GM18502 (cell line): ENCODE measurements around the gene C1QL1.

ENCODE experiments used
- ATAC-seq: cut with Tn5 transposase; IDR thresholded peaks from one replicate; pipeline ENCODE4 v1.9.1; 2021; ENCODE audit warnings: mild to moderate bottlenecking; ENCODE audit not compliant: unreplicated experiment, poor library complexity

Gene C1QL1

GRCh38 chr17:44917456-44917855 lies 50.6 kb downstream of the C1QL1 start:
- no peak for ATAC-seq

- ATAC-seq = no peak
These were observed 51.3 kb downstream of the C1QL1 start for GRCh38 chr17:44916781-44917241.

- ATAC-seq = no peak
These were observed 52.0 kb downstream of the C1QL1 start for GRCh38 chr17:44915862-44916780.

DNA sequence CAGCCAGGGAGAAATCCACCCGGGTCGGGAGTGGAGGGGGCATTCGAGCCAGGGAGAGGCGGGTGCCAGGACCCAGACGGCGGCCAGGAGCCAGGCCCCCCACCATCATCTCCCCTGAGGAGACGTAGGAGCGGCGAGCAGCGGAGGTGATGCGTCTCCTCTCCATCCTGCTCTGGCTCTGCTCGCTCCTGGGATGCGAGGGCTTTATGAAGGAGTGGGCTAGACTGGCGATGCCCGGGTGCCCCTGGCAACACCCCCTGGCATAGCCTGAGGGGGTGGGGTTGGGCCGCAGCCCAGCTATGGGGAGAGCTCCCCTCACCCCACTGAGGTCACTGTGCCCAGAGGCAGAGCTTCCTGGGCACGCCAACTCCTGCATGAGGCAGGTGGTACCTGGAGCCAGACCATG lies 52.8 kb downstream of the C1QL1 start, which contains the start of gene GFAP:
Gene GFAP (minus strand): TSS at position 180 of the 406 bp plus-strand sequence. CDS start 14 bp downstream, at position 166.
- ATAC-seq = no peak

DNA sequence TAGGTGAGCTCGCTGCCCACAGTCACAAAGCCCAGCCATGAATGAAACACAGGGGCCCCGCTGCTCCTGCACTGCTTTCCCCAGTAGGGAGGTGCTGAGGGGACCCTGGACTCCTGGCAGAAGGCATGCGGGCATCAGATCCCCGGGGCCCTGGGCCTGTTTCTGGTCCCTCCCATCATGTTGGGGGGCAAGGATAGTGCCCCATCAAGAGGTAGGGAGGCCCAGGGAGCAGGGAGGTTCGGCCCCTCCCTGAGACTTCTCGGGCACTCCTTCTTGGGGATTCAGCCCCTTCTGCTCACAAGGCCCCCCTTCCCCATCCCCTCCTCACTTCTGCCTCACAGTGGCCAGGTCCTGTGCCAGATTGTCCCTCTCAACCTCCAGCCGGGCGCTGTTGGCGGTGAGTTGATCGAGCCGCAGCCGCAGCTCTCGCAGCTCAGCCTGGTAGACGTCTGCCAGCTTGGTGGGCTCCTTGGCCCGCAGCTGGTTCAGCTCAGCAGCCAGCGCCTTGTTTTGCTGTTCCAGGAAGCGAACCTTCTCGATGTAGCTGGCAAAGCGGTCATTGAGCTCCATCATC lies 53.3 kb downstream of the C1QL1 start:
- no peak for ATAC-seq

GRCh38 chr17:44914148-44914547 lies 54.0 kb downstream of the C1QL1 start:
- ATAC-seq = no peak

DNA sequence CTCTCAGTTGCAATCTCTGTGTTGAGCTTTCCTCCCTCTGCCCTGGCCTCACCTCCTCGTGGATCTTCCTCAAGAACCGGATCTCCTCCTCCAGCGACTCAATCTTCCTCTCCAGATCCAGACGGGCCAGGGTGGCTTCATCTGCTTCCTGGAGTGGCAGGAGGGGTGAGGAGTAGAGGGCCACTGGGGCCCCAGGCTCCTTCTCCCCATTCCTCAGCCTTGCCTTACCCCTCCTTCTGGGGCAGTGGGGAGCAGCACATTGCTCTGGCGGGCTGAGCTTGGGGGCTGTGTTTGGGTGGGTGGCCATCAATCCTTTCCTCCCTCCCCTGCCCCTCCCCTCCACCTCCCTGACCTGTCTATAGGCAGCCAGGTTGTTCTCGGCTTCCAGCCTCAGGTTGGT lies 54.4 kb downstream of the C1QL1 start:
- ATAC-seq = no peak

DNA sequence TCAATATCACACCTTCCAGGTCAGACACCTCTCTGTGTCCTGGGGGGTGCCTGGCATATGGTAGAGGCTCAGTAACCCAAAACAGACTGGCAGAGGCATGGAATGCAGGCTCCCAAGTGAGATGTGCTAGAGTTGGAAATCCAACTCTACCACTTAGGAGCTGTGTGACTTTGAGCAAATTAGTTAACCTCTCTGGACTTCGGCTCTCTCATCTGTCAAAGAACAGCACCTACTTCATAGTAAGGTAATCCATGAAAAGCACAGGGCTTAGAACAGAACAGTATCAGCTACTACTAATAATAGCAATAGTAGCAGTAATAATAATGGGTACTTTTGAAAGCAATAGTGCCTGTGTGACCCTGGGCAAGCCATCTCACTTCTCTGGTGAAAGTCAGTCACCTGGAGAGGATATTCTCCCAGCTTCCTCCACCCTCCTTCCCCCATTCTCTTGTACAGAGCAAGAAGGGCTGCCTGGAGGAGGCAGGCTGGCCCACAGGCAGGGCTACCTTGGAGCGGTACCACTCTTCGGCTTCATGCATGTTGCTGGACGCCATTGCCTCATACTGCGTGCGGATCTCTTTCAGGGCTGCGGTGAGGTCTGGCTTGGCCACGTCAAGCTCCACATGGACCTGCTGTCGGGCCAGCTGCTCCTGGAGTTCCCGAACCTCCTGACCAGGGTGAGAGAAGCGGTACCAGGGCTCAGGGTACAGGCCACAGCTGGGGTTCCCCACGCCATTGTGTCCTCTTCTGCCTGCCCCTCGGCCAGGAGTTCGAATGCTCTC lies 55.1 kb downstream of the C1QL1 start:
- no peak for ATAC-seq

GRCh38 chr17:44911133-44912001 lies 56.7 kb downstream of the C1QL1 start:
- no peak for ATAC-seq

DNA sequence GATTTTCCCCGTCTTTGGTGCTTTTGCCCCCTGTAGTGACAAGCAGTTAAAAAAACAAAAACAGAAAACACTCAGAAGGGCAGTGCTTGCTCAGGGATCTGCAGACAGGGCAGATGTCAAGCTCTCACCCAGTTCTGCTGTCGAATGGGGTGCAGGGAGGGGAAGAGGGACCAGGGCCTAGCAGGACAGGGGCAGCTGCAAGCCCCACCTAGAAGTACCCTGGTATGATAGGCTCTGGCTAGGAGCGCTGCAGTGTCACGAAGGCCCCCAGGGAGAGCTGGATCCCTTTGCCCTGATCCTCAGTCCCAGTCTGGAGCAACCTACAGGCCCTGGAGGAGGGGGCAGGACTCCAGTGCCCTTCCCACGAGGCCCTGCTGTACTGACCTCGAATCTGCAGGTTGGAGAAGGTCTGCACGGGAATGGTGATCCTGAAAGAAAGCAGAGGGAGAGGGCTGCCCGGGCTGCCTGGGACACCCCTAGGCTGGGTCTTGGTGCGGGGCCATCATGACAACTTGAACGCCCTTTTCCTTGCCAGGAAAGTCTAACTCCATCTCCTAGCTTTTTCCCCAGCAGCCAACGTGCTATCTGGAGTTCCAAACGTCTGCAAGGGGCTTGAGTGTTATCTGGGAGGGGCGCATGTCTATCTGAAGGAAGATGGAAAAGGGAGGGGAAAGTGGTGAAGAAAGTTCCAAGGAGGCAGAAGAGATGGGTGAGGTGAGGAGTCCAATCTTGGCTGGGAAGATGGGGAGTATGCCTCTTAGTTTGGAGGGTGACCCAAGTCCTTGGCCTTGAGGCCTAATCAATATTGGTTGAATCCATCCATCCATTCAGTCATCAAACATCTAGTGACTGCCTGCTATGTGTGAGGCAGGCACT lies 57.6 kb downstream of the C1QL1 start:
- ATAC-seq = no peak
